ENCODE data around the gene SIPA1L3.
"Not testable (repeated sequence)": the region's sequence is repeated elsewhere in the genome, so short reads cannot be mapped to it uniquely, and the experiment has no call there.

DNA sequence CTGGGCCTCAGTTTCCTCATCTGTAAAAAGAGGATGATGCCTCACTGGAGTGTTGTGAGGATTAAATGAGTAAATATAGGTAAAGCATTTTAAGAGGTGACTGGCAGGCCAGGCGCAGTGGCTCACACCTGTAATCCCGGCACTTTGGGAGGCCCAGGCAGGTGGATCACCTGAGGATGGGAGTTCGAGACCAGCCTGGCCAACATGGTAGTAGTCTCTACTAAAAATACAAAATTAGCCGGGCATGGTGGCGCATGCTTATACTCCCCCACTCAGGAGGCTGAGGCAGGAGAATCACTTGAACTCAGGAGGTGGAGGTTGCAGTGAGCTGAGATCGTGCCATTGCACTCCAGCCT lies 317.8 kb downstream of the SIPA1L3 start:
- not testable (repeated sequence) for TF ChIP-seq POLR2A (IDR thresholded peaks at IDR 0.05)
- TF ChIP-seq, protein P1, sequence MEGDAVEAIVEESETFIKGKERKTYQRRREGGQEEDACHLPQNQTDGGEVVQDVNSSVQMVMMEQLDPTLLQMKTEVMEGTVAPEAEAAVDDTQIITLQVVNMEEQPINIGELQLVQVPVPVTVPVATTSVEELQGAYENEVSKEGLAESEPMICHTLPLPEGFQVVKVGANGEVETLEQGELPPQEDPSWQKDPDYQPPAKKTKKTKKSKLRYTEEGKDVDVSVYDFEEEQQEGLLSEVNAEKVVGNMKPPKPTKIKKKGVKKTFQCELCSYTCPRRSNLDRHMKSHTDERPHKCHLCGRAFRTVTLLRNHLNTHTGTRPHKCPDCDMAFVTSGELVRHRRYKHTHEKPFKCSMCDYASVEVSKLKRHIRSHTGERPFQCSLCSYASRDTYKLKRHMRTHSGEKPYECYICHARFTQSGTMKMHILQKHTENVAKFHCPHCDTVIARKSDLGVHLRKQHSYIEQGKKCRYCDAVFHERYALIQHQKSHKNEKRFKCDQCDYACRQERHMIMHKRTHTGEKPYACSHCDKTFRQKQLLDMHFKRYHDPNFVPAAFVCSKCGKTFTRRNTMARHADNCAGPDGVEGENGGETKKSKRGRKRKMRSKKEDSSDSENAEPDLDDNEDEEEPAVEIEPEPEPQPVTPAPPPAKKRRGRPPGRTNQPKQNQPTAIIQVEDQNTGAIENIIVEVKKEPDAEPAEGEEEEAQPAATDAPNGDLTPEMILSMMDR (IDR thresholded peaks at IDR 0.05), result not testable (repeated sequence)
